ENCODE measurements around the gene FAM135A. TPM values are rescaled to one million over a fixed set of nuclear protein-coding genes. Genes with fewer than 3 reads are reported as not detected.

Gene FAM135A
- total and polyA plus RNA-seq, 10 of the 15 experiments (the other 5 are each of a cell fraction or from before 2014, with no cell fraction given) = 3.9 to 24.5 (median 13.7) TPM

DNA sequence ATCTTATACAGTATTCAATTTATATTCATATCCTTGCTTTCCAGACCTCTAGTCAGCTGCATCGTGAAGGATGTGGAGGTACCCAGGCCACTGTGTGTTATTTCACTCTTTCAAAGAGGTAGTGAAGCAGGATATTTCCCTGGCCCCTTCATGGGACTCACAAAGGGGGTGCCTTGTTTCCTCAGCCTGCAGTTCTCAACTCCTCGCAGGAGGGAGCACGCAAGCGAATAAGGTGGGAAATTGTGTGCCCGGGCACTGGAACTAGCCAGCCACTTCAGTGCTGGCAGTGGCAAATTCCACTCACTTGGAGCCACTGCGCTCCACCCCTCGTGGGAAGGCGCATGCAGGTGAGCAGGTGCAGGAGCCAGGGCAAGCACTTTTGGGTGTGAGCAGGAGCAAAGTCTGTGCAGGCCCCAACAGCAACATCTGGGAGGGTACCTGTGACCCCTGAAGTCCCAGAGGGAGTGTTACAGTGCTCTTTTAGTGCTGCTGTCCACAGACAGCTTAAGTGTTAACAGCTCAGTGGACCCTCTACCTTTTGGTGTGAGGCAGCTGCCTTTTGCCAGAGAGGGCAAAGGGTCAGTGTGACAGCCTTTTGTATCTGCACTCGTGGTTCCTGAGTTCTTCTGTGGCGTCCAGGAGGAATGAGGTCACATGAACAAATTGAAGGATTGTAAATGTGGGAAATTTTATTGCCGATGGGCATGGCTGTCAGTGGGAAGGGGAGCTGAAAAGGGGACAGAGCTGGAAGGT lies 49.4 kb upstream of the FAM135A start:
- ChIA-PET RAD21 (ENCODE audit: unreplicated experiment) (interaction anchor here (8.1 kb wide), 1 partner anchor 143 kb away, joined by 64 read pairs; no protein-coding TSS in a partner anchor), SMC1A (ENCODE audit: uncharacterized antibody, unreplicated experiment) (interaction anchor here (0.7 to 3.4 kb wide), 5 partner anchors 15 to 521 kb away, joined by 3 to 24 read pairs (median 3); no protein-coding TSS in a partner anchor), CTCF (interaction anchor here (1.2 to 10.2 kb wide), 3 partner anchors 53 to 650 kb away, joined by 3 to 257 read pairs (median 9); no protein-coding TSS in a partner anchor), POLR2A (no interaction called here)
- Histone ChIP-seq H3K4me3 (no peak overlapping the region), H2AFZ (ENCODE audit: control insufficient read depth, low read depth, low read length) (no peak overlapping the region), H3K4me1 (ENCODE audit: control insufficient read depth, insufficient read depth, low read length) (no peaks in the 10 kb centered on the region), H3K9ac (ENCODE audit: control insufficient read depth, insufficient read depth, low read length) (no peak overlapping the region), H3K36me3 (ENCODE audit: control insufficient read depth in 2 of 2, insufficient read depth in 2 of 2, low read length in 1 of 2) (no peaks in the 10 kb centered on the region), H3K27me3 (replicated peaks in 1 of 2; ENCODE audit: control insufficient read depth in 2 of 2, insufficient read depth in 2 of 2, low read length in 1 of 2) (no peaks in the 10 kb centered on the region; a peak in 2 of 4 replicates), H4K20me1 (ENCODE audit: control insufficient read depth, insufficient read depth) (no peaks in the 10 kb centered on the region), H3K4me2 (ENCODE audit: control insufficient read depth, insufficient read depth) (no peak overlapping the region), H3K79me2 (ENCODE audit: control insufficient read depth, insufficient read depth, low read length) (no peaks in the 10 kb centered on the region), H3K27ac (ENCODE audit: control insufficient read depth, insufficient read depth) (no peak overlapping the region), H3K9me3 (replicated peaks; ENCODE audit: control insufficient read depth, insufficient read depth, low read length) (no peaks in the 10 kb centered on the region)
- no peak for ATAC-seq
- DNase-seq (ENCODE audit: low read depth, low spot score) = no peak
- no TSS peak for BruUV-seq (replicated peaks)
- intact Hi-C loops (cut with micrococcal nuclease; ENCODE audit: unreplicated experiment) = no loop called here
- WGBS (ENCODE audit: insufficient coverage, insufficient replicate concordance, low lambda C conversion rate, missing lambda C conversion rate) = 45% methylated on average over 11 of the region's 11 CpGs
- TF ChIP-seq STAT3 (IDR thresholded peaks at IDR 0.05; ENCODE audit: low read depth, low read length) (no peak), HCFC1 (IDR thresholded peaks at IDR 0.05; ENCODE audit: low read length) (no peak), CHD2 (IDR thresholded peaks at IDR 0.05; ENCODE audit: borderline replicate concordance, low read depth, low read length) (no peak), STAT1 (conservative IDR thresholded peaks at IDR 0.05) (no peak), CBFB (IDR thresholded peaks at IDR 0.05; ENCODE audit: low read depth) (no peak), NR2C2 (IDR thresholded peaks at IDR 0.05; ENCODE audit: borderline replicate concordance, control insufficient read depth, insufficient read length, low read depth) (no peak), POLR2AphosphoS5 (IDR thresholded peaks at IDR 0.05; ENCODE audit: low read length) (no peak), DPF2 (IDR thresholded peaks at IDR 0.05) (no peak), MXI1 (IDR thresholded peaks at IDR 0.05; ENCODE audit: low read depth, low read length) (no peak), CHD1 (IDR thresholded peaks at IDR 0.05; ENCODE audit: low read depth, low read length) (no peak), ZNF207 (IDR thresholded peaks at IDR 0.05; ENCODE audit: borderline replicate concordance) (no peak), KDM1A (IDR thresholded peaks at IDR 0.05; ENCODE audit: borderline replicate concordance) (no peak), YY1 (IDR thresholded peaks at IDR 0.05; ENCODE audit: low read depth, low read length) (no peak)
- TF ChIP-seq, protein P1, sequence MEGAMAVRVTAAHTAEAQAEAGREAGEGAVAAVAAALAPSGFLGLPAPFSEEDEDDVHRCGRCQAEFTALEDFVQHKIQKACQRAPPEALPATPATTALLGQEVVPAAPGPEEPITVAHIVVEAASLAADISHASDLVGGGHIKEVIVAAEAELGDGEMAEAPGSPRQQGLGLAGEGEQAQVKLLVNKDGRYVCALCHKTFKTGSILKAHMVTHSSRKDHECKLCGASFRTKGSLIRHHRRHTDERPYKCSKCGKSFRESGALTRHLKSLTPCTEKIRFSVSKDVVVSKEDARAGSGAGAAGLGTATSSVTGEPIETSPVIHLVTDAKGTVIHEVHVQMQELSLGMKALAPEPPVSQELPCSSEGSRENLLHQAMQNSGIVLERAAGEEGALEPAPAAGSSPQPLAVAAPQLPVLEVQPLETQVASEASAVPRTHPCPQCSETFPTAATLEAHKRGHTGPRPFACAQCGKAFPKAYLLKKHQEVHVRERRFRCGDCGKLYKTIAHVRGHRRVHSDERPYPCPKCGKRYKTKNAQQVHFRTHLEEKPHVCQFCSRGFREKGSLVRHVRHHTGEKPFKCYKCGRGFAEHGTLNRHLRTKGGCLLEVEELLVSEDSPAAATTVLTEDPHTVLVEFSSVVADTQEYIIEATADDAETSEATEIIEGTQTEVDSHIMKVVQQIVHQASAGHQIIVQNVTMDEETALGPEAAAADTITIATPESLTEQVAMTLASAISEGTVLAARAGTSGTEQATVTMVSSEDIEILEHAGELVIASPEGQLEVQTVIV (IDR thresholded peaks at IDR 0.05; ENCODE audit: borderline replicate concordance, partially characterized antibody) = no peak
- TF ChIP-seq, protein P2, sequence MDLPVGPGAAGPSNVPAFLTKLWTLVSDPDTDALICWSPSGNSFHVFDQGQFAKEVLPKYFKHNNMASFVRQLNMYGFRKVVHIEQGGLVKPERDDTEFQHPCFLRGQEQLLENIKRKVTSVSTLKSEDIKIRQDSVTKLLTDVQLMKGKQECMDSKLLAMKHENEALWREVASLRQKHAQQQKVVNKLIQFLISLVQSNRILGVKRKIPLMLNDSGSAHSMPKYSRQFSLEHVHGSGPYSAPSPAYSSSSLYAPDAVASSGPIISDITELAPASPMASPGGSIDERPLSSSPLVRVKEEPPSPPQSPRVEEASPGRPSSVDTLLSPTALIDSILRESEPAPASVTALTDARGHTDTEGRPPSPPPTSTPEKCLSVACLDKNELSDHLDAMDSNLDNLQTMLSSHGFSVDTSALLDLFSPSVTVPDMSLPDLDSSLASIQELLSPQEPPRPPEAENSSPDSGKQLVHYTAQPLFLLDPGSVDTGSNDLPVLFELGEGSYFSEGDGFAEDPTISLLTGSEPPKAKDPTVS (IDR thresholded peaks at IDR 0.05; ENCODE audit: low read depth, low read length) = no peak
- TF ChIP-seq, protein P3, sequence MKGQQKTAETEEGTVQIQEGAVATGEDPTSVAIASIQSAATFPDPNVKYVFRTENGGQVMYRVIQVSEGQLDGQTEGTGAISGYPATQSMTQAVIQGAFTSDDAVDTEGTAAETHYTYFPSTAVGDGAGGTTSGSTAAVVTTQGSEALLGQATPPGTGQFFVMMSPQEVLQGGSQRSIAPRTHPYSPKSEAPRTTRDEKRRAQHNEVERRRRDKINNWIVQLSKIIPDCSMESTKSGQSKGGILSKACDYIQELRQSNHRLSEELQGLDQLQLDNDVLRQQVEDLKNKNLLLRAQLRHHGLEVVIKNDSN (IDR thresholded peaks at IDR 0.05; ENCODE audit: borderline replicate concordance, extremely low read length, insufficient read depth, low read depth, low read length) = no peak
- FAIRE-seq = no peak
- in situ Hi-C loops (cut with MboI) = no loop called here

Data from GM12878 (cell line).